NCI-H1417 treated with DMSO at 0.1 percent for 48 hours (cell line): Measurements from ENCODE around the gene WDR74.
"Not testable (repeated sequence)": the region's sequence is repeated elsewhere in the genome, so short reads cannot be mapped to it uniquely, and the experiment has no call there.

Experiments
- DNase-seq: peaks from one replicate; lab custom pipeline; 2025; lab: John Stamatoyannopoulos, UW

WDR74 gene

DNA sequence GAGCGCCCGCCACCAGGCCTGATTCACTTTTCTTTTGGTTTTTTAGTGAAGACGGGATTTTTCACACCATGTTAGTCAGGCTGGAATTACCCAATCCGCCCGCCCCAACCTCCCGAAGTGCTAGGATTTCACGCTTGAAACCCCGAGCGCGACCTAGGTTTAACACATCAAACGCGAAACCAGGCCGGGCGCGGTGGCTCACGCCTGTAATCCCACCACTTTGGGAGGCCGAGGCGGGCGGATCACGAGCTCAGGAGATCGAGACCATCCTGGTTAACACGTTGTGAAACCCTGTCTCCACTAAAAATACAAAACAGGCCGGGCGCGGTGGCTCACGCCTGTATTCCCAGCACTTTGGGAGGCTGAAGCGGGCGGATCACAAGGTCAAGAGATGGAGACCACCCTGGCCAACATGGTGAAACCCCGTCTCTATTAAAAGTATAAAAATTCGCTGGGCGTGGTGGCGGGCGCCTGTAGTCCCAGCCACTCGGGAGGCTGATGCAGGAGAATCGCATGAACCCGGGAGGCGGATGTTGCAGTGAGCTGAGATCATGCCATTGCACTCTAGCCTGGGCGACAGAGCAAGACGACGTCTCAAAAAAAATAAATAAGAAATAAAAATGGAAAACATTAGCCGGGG lies 1.5 kb upstream of the WDR74 start:
- DNase-seq, result not testable (repeated sequence)

DNA sequence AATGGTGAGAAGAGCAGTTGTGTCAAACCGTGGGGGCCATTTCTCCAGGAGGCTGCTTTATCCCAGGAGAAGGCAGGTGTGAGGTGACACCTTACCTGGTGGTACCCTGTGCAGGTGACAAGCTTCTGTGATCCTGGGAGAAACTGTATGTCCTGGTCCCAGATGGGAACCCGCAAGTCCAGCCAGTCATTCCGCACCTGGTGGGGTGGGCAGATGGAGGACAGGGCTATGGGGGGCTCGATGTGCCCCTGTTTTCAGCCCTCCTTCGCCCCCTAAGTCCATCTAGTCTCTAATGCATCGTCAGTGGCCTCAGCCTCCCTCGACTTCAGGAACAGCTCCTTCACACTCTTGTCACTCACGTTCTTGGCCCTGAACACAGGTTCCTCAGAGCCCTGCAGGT lies 4.1 kb downstream of the WDR74 start:
- no peak for DNase-seq

- no peak for DNase-seq
Measured at GRCh38 chr11:62832336-62833234, 6.8 kb downstream of the WDR74 start, which contains the start of gene TEX54. Gene TEX54 (minus strand): TSS chr11:62832841.

DNA sequence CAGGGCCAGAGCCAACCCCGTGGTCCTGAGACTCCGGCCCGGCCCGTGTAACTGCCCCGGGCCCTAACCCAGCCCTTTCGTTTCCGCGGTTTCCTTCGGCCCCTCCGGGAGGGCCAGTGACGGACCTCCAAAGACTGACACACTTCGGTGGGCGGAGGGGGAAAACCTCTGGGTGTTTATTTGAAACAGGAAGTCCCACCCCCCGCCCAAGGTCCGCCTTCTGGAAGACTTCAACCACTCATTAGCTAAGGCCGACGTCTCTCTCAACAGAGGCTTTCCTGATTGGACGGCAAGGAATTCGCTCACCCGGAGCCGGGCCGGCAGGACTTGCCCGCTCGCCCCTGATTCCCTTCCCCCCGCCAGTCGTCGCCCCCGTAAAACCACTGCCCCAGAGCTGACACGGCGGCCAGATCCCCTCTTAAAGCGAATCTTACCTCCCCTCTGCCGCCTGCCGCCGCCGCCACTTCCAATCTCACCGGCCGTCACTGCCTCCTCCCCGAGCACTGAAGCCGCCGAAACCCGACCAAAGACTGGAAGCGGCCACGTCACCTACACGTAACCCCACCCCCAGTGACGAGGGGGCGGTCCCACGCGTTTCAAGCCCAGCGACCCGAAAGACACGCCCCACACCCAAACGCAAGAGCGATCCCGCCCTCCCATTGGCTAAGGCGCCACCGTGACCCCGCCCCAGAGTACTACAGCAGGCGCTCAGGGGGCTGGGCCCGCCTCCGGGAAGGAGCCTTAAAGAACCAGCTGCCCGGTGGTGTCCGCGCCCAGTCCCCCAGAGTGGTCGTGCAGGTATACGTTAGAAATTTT lies 7.7 kb downstream of the WDR74 start, which contains the start of gene STX5:
Gene STX5 (minus strand): TSS at position 532 of the 816 bp plus-strand sequence. CDS start 808 bp downstream, outside the sequence.
- DNase-seq, result peak; percentile 94

- DNase-seq, result no peak
Measured at GRCh38 chr11:62830904-62831519, 8.4 kb downstream of the WDR74 start.

DNA sequence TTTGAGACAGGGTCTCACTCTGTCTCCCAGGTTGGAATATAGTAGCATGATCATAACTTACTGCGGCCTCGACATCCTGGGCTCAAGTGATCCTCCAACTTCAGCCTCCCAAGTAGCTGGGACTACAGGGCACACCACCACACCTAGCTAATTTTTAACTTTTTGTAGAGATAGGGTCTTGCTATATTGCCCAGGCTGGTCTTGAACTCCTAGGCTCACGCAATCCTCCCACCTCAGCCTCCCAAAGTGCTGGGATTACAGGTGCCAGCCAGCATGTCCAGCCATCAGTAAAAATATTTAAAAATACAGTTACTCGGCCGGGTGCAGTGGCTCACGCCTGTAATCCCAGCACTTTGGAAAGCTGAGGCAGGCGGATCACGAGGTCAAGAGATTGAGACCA lies 11.3 kb downstream of the WDR74 start:
- not testable (repeated sequence) for DNase-seq

DNA sequence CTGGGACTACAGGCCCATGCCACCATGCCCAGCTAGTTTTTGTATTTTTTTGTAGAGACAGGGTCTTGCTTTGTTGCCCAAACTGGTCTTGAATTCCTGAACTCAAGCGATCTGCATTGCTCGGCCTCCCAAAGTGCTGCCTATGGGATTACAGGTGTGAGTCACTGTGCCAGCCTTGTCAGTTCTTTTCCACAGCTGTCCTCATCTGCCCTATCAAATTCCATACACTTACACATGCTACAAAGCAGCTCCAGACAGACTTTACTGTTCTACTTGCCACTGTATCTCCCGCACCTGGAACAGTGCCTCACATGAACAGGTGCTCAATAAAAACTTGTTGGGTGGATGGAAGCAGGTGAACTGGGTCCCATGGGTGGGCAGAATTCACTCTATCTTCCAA lies 15.7 kb downstream of the WDR74 start:
- no peak for DNase-seq

DNA sequence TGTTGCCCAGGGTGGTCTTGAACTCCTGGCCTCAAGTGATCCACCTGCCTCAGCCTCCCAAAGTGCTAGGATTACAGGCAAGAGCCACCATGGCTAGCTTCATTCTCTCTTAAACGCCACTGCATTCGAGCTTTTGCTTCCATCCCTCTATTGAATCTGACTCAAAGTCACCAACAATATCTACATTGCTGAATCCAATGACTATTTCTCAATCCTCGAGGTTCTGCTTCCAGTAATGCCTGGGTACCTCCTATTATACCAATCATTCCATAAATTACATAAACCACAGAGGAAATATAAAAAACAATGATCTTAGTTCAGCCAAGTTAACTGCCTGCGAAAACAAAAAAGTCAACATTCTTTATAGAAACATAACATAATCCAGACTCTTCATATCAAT lies 22.3 kb downstream of the WDR74 start:
- no peak for DNase-seq

DNA sequence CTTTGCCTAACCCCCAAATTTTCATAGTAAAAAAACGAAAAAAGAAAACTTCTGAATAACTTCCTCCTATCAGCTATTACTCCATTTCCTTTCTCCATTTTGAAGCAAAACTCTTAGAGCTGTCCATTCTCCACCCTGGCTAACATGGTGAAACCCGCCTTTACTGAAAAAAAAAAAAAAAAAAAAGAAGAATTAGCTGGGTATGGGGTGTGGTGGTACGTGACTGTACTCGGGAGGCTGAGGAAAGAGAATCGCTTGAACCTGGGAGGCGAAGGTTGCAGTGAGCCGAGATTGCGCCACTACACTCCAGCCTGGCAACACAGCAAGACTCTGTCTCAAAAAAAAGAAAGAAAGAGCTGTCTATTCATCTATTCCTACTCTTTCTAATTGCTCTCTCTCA lies 22.8 kb downstream of the WDR74 start:
- DNase-seq, result no peak

DNA sequence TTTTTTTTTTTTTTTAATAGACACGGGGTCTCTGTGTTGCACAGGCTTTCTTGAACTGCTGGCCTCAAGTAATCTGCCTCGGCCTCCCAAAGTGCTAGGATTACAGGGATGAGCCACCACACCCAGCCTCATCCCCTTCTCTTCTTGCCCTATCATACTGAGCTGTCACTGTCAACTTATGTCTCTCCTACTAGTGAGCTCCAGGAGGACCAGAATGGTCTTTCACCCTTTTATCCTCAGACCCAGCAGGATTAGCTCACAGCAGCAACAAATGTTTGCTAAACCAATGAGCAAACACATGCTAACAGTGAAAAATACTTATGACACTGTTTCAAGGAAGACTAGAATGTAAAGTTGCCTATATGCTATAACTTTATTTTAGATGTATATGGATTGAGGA lies 27.7 kb downstream of the WDR74 start:
- no peak for DNase-seq

DNA sequence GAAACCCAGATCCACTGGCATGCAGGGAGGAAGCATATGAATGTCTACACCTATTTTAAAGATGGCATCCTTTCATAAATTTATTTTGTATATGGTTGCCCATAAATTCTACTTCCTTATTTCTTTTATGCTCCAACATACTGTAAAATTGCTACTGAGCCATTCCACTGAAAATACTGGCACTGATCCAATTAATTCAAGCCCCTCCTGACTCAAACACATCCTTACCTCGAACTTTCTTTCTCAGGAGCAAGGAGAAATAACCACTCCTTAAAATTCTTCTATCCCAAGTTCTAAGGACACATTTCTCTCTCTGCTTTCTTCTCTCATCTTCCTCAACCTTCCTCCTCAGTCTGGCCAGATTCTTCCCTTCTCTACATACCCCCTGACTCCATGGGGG lies 28.6 kb downstream of the WDR74 start:
- DNase-seq, result no peak

DNA sequence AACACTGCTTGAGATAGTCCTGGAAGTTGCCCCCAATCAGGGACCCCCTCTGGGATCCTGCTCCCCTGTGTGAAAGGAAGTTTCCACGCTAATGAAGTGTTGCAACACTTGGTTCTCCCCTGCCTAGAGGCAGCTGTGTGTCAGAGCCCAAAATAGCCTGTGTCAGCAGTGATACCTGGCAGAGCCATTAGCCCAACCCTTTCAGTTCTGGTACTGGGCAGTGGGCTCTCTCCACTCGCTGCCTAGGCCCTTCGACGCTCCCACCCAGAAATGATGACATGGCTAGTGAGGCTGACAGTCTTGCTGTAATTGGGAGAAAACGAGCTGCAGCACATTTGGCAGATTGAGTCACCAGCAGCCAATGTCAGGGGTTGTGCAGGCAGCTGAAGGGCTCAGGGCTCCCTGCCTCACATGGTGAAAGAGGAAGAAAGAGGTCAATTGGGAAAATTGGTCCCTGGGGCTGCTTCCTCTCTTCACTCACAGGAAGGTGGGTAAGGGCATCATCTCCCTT lies 32.7 kb downstream of the WDR74 start:
- no peak for DNase-seq

GRCh38 chr11:62805961-62806441 lies 33.4 kb downstream of the WDR74 start:
- DNase-seq, result no peak

DNA sequence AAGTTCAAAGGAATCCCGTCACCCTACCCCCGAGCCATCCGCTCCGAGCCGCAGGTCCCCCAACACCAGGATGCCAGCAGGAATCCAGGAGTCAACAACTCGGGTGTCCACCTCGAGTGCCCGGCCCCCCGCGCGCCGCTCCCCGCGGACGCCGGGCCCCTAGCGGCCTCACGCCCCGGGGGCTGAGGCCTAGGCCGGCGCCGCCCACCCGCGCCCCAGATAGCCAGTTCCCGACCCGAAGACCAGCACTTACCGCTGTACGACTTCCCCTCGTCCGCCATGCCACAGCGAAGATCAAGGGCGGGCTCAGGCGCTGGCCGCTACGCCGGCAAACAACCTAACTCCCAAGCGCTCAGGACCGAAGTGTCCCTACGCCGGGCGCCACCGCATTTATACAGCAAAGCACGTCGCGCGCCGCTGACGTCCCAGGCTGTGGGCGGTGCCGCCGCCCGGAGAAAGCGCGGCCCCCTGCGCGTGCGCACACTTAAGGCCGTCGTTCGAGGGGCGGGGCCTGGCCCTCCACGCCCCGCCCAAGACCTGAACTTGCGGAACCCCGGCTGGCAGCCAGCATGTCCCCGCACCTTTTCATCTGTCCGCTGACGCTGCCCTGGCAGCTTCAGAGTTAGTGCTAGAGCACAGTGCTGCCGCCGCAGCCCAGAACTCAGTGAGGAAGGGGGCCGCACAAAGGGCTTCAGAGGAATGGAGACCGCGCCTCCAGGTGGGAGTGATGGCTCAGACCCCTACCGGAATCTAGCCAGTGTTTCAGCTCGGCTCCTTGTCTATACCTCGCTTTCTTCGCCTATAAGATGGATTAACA lies 34.1 kb downstream of the WDR74 start, which contains the start of gene NXF1:
Gene NXF1 (minus strand): TSS at position 365 of the 817 bp plus-strand sequence. CDS start 84 bp downstream, at position 281.
- DNase-seq, result peak; percentile 83

DNA sequence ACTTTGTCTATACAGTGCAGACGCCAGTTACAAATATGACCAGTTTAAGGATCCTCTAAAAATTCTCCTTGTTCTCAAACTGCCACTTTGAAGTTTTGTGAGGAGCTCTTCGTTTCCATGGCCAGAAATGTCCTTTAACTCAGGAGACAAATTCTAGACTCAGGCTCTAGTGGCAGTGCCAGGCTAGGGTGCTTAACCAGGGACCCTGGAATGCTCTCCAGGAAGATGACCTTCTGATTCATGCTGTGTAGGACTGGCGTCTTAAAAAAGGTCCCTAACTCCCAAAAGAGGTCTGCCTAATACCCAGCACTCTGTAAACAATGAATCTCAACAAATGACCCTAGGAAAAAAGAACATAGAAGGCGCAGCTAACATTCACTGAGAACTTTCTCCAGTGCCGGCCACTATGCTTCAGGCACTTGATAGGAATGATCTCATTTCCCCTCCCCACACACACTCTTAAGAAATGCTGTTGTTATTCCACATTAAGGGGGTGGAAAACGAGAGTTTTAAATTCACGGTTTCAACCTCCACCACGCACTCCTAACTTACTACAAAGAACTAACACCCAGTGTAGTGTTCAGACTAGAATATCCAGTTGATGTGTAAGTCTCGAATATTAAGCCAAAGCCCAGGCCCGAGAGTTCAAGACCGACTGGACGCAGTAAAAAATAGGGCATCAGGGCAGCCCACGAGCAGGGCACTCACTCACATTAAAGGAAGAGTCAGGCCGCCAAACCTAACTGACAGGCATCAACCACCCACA lies 34.9 kb downstream of the WDR74 start:
- no peak for DNase-seq

GRCh38 chr11:62801071-62801470 lies 38.3 kb downstream of the WDR74 start:
- no peak for DNase-seq

- no peak for DNase-seq
Measured at GRCh38 chr11:62799486-62799885, 39.9 kb downstream of the WDR74 start.

DNA sequence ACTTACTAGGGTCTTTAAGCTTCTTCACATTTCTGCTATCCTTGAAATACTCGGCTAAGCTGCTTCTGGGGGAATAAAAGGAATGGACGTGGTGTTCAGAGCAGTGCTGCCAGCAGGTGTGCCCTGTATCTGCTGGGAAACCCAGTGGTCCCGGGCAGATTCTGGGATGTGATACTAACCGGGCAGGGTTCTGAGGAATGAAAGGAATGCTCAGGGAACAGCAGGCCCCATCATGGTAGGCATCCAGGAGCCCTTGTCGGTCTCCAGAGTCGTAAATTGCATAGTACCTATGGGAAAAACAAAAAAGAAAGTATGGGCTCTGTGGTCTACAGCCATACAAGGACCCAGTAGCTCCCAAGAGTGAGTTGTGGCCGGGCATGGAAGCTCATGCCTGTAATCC lies 43.1 kb downstream of the WDR74 start:
- DNase-seq, result no peak

DNA sequence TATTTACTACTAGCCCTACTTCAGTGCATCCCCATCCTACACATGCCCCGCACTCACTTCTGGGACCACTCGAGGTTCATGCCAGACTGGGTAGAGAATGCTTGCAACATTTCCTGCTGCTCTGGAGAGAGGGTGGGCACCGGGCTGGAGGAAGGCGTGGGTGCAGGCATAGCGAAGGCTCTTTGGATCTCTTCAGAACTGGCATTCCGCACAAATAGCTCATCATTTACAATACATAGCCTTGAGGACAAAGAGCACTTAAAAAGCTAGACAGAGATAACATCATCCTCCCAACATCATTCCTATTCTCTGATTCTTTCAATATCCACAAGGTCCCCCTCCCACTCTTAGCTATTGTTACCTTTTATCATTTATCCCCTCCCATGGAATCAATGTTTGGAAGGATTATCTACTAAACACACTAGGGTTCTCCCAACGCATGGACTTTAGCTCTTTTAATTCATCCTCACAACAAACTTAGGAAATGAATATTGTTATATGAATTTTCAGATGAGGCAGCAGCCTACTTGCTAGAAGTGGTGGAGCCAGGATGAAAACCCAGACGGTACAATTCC lies 45.1 kb downstream of the WDR74 start:
- no peak for DNase-seq
